Endothelial cell of hepatic sinusoid (primary cell): ENCODE data around the gene EIF4EBP3.

Experiments
- in situ Hi-C: cut with HindIII; loops from 2 replicates; pipeline ENCODE4 v1.10.0; 2017; ENCODE audit warnings: low sequenced_read_pairs

EIF4EBP3 gene

DNA sequence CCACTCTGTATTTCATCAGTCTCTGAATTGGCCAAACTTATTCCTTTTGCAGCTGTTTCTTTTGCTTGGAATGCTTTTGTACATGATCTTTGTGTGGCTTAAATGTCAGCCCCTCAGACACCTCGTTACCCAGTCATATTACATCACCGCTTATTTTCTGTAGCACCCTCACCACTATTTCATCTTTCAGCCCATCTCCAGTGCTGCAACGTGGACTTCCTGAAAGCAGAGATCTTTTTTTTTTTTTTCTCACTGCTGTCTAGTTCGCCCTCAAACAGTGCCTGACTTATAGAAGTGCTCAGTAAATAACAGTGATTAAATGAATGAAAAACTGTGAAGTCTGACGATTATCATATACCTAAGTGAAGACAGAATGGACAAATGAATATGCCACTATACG lies 9.0 kb downstream of the EIF4EBP3 start:
- in situ Hi-C loops = no loop called here

DNA sequence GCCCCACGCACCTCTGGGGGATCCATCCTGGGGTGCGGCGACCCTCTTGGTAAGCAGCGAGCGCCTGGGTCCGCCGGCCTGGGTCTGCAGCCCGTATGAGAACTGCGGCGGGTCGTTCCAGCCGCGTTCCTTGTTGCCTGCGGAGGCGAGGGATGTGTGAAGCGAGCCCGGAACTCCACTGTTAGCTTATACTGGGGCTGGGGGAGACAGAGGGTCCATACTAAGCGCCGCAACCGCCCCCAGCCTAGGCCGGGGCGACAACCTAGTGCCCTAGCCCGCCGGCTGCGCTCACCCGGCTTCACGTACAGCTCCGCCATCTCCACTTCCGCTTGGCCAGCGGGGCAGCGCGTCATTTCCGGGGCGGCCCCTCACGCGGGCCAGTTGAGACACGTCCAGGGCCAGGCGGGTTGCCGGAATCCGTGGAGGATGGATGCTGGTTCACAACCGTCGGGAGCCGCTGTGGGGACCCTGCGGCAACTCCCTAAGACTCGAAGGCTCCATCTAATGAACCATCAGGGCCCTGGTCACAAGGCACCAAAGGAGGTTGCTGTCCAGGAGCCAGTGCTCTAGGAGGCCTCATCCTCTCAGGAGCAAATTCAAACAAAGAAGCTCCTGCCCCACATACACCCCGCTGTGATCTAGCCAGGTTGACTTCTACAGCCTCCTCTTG lies 9.8 kb downstream of the EIF4EBP3 start, which contains the start of gene SRA1:
Gene SRA1, minus strand, starts transcription at position 338 of the 670 bp plus-strand sequence. Its CDS starts 21 bp downstream, at position 317.
- in situ Hi-C loops = no loop called here

DNA sequence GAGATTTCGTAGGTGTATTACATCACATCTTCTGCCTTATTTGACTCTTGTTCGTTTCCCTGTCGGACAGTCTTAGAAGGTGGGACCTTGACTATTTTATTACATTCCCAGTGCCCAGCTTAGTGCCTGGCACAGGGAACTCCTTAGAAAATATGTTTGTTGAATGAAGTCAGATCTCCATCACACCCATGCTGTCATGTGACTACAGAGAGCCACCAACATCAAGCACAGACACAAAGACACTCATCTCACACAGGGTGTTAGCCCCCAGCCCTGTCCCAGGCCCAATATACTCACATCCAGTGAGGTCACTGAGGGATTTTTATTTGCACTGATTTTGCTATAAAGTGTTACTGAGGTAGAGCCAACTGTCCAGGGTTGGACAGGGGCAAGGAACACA lies 10.5 kb downstream of the EIF4EBP3 start:
- in situ Hi-C loops = no loop called here

DNA sequence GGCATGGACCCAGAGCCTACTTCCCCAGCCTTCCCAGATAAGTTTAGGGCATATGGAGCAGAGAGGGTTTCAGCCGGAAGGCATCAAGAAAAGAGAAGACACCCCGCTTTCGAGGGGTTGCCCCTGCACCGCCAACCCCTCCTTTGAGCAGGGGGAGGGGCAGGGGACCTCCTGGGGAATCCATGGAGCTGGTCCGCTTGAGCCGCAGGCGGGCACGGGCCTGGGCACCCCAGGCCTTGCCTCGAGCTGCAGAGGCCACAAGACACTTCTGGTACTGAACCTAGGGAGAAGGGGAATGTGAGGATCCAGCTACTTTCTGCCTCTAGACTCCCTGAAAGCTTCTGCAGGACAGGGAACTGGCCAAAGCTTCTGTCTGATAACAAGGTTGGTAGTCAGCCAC lies 11.1 kb downstream of the EIF4EBP3 start:
- in situ Hi-C loops = no loop called here

DNA sequence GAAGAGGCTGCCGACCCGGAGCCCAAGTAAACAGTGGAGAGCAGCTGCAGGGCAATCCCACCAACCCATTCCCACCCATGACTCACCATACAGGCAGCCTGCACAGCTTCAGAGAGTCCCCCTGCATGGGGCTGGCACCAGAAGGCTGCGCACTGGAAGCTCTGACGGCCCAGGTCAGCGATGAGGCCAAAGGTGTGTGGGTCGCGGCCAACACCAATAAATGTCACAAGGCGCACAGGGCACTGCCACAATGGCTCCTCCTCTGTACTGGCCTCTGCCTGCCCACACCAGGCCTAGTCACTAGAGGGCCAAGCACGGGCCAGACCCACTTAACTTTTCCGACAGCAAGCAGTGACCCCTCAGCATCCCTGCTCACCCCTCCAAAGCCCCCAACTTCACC lies 12.8 kb downstream of the EIF4EBP3 start:
- in situ Hi-C loops = no loop called here

DNA sequence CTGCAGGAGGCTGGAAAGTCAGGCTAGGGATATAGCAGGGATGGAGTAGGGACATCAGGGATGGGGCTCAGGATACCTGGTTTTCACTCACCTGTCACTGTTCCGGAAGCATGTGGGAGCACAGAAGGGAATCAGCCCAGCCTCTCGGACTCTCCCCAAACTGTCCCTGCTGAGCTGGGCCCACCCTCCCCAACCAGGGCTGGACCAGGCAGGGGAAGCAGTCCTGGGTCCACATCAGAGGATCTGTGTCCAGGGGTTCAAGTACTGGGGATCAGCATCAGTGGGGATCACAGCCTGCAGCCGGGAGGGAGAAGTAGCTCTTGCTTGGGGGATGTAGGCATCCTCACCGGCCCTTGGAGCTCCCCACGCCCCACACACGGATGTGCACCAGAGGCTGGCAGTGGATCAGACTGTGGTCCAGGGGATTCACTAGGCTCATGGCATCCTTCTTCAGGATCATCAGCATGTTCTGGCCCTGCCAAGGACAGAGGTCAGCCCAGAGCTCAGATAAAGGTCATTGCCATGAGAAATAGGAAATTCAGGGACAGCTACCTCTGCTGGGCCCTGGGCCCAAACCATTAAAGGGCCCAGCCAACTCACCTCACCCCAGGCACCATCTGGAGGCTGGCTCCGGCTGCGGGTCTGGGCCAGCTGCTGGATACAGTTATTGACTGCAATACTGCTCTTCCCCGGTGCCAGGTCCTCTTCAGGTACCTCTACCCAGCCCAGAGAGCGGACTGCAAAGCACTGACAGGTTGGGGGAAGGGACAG lies 14.5 kb downstream of the EIF4EBP3 start:
- in situ Hi-C loops = no loop called here

DNA sequence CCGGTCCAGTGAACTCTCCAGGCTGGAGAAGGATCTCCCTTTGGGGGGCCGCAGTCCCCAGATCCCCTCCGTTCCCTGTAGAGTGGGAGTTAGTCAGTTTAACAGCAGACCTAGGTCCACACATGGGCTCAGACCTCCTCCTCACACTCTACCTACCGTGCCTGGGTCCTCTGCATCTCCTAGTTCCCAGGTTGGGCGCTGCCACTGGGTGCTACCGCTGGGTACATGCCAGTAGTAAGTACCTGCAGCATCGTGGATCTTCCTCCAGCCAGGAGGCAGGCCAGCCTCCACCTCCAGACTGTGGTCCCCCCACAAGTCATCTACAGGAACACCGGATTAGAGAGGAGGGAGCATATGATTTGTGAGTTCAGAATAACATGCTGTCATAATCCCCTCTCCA lies 16.1 kb downstream of the EIF4EBP3 start:
- in situ Hi-C loops = no loop called here

DNA sequence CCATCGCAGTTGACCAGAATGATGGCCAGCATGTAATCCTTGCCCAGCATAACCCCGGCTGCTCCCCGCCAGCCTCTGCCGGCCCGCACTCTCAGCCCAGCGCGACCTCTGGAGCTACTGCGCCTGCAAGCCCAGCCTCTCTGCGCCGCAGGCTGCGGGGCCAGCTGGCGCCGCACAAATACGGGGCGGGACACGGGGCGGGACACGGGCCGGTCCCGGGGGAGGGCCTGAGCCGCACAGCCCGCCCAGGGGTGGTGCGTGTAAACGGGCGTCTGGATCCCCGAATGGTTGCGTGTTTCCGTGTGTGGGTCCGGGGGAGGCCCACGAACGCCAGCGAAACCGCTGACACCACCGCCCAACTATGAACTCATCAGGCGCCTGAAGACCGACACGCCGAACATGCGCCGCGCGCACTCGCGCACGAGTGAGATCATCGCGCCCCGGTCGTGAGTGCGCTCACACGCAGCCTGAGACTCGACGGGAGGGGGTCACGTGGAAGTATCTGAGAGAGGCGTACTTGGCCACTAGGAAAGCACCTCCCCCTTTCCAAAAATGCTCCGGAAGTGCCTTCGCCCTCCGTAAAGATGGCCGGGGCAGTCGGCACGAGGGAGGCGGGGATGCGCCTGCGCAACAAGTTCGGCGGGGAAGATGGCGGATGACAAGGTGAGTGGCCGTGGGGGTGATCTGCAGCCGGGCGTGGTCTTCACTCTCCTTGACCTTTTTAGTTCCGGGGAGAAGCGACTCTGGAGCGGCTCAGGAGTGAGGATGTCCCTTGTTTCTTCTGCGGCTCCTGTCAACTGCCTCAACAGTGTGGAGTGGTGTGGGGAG lies 16.9 kb downstream of the EIF4EBP3 start, which contains the start of the genes APBB3 and SLC35A4:
Gene APBB3, minus strand, starts transcription at position 403 of the 828 bp plus-strand sequence. Its CDS starts 353 bp downstream, at position 50.
Gene SLC35A4, plus strand, starts transcription at position 633 of the 828 bp plus-strand sequence. CDS start 2,342 bp downstream, outside the sequence.
- in situ Hi-C loops = loop anchor here (5.0 kb wide), 1 partner anchor 93 kb away; no protein-coding TSS in a partner anchor

DNA sequence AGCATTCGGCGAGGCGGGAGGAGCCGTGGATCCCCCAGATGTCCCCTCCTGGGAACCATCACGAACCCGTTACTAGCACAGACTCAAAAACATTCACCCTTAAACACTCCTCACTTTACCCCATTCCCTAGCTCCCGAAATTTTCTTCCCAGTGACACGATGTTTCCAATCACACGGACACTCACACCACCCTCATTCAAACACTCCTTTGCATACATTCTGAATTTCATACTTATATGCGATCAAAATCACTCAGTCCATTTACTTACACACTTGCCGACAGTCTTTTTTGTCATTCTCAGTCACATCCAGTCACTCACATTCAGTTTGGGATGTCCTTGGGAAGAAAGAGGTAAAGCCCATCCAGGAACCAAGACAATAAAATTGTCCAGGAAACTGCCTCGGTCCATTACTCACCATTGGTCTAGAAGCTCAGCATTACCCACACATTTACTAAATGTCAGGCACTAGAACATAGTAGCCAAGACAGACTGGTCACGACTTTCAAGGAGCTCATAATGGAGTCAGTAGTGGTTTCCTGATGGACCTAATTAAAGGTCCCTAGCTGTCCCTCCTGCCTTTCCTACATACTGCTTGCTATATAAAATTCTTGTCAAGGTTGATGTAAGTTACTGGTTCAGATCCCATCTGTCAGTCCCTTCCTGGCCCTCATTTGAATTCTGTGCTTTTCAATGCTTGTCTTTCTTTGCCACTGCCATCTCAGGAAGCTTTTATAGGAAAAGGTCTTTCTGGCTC lies 17.7 kb downstream of the EIF4EBP3 start:
- in situ Hi-C loops = loop anchor here (5.0 kb wide), 1 partner anchor 92 kb away; no protein-coding TSS in a partner anchor

DNA sequence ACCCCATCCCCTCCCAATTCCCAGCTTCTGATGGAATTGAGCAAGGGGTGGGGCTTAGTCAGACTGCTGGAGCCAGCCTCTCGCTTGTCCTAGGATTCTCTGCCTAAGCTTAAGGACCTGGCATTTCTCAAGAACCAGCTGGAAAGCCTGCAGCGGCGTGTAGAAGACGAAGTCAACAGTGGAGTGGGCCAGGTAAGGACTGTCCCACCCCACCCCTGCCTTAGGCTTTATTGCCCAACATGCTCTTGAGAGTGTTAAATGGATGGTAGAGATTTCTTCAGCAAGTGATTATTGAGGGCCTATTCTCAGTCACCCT lies 18.3 kb downstream of the EIF4EBP3 start:
- in situ Hi-C loops = loop anchor here (5.0 kb wide), 1 partner anchor 92 kb away; no protein-coding TSS in a partner anchor

DNA sequence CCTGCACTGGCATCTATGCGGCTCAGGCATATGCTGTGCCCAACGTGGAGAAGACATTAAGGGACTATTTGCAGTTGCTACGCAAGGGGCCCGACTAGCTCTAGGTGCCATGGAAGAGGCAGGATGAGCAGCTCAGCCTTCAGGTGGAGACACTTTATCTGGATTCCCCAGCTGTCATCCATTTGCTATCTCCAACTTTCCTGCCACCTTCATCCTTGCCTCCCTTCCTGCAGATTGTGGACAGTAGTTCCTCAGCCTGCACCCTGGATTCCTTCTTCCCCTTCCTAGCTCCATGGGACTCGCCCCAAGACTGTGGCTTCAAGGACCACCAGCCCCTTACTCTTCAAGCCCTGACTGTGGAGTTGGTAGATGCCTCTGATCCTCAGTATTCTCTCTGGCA lies 19.2 kb downstream of the EIF4EBP3 start:
- in situ Hi-C loops = loop anchor here (5.0 kb wide), 1 partner anchor 91 kb away; no protein-coding TSS in a partner anchor

DNA sequence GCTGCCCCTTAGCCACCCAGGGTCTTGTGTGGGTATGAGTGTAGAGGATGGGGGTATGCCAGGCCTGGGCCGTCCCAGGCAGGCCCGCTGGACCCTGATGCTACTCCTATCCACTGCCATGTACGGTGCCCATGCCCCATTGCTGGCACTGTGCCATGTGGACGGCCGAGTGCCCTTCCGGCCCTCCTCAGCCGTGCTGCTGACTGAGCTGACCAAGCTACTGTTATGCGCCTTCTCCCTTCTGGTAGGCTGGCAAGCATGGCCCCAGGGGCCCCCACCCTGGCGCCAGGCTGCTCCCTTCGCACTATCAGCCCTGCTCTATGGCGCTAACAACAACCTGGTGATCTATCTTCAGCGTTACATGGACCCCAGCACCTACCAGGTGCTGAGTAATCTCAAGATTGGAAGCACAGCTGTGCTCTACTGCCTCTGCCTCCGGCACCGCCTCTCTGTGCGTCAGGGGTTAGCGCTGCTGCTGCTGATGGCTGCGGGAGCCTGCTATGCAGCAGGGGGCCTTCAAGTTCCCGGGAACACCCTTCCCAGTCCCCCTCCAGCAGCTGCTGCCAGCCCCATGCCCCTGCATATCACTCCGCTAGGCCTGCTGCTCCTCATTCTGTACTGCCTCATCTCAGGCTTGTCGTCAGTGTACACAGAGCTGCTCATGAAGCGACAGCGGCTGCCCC lies 19.8 kb downstream of the EIF4EBP3 start:
- in situ Hi-C loops = loop anchor here (5.0 kb wide), 1 partner anchor 90 kb away; no protein-coding TSS in a partner anchor

DNA sequence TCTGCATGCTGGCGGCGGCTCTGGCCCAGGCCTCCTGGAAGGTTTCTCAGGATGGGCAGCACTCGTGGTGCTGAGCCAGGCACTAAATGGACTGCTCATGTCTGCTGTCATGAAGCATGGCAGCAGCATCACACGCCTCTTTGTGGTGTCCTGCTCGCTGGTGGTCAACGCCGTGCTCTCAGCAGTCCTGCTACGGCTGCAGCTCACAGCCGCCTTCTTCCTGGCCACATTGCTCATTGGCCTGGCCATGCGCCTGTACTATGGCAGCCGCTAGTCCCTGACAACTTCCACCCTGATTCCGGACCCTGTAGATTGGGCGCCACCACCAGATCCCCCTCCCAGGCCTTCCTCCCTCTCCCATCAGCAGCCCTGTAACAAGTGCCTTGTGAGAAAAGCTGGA lies 20.4 kb downstream of the EIF4EBP3 start:
- in situ Hi-C loops = loop anchor here (5.0 kb wide), 1 partner anchor 89 kb away; no protein-coding TSS in a partner anchor

DNA sequence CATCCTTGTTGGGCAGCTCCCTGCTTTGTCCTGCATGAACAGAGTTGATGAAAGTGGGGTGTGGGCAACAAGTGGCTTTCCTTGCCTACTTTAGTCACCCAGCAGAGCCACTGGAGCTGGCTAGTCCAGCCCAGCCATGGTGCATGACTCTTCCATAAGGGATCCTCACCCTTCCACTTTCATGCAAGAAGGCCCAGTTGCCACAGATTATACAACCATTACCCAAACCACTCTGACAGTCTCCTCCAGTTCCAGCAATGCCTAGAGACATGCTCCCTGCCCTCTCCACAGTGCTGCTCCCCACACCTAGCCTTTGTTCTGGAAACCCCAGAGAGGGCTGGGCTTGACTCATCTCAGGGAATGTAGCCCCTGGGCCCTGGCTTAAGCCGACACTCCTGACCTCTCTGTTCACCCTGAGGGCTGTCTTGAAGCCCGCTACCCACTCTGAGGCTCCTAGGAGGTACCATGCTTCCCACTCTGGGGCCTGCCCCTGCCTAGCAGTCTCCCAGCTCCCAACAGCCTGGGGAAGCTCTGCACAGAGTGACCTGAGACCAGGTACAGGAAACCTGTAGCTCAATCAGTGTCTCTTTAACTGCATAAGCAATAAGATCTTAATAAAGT lies 21.1 kb downstream of the EIF4EBP3 start:
- in situ Hi-C loops = loop anchor here (5.0 kb wide), 1 partner anchor 89 kb away; no protein-coding TSS in a partner anchor

DNA sequence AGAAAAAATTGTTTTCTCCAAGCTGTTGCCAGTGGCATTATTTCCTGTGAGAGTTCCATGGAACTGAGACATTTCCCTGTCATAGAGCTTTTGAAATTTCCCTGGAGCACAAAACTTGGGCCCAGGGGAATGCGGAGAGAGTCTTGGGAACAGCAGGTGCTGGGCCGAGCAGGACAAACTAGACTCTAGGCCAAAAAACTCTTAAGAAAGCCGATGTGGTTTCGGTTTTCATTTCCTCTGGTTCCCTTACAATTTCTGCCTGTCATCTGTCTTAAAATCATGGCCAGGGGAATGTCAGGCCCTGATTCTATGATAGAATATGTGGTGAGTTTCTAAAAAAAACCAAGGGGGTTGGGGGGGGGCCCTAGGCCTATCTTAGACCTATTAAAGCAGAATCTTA lies 21.7 kb downstream of the EIF4EBP3 start:
- in situ Hi-C loops = loop anchor here (5.0 kb wide), 1 partner anchor 88 kb away; no protein-coding TSS in a partner anchor

DNA sequence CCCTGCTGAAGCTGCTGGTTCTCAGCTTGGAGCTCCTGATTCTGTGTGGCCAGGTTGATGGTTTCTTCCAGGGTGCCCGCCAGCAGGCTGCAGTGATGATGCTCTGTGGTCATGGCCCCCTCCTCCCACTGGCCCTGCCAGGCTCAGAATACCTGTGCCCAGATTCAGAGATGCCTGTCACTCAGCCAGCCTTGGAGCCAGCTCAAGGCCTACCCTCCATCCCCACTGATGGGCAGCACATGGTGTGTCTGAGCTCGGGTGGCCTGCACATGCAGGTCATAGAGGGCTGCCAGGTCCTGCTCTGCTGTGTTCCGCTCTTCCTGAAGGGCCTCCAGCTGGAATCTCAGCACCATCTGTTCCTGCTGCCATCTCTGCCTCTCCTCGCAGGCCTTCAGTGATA lies 22.6 kb downstream of the EIF4EBP3 start:
- in situ Hi-C loops = no loop called here

DNA sequence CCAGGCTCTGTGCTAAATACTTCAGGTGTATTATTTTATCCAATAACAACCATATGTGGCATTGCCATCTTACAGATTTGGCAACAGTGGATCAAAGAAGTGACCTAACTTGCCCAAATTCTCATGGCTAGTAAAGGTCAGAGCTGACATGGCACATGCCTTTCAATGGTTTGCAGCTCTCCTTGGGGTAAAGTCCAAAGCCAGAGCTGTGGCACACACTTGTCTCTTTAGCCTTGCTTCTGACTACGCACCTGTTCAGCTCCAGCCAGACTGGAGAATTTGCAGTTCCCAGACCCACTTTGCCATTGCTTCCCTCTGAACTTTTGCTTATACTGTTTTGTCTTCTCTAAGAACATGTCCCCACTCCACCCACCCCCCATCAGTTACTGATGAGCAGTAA lies 23.0 kb downstream of the EIF4EBP3 start:
- in situ Hi-C loops = no loop called here

DNA sequence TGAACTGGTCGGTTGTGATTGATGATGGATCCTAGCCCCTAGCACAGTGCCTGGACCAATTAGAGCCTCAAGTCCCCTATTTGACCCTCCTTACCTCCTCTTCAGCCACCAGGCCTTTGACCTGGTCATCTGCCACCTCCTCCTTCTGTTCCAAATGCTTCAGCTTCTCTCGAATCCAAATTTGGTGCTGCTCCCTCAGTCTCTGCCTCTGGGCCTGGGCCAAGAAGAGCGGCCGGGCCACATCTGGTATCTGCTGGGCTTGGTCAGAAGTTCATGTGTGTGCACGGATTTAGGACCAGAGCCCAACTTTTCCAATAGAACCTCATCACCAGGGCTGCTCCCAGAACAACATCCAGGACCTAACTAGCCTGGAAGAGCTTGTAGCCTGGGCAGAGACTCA lies 23.6 kb downstream of the EIF4EBP3 start:
- in situ Hi-C loops = no loop called here

DNA sequence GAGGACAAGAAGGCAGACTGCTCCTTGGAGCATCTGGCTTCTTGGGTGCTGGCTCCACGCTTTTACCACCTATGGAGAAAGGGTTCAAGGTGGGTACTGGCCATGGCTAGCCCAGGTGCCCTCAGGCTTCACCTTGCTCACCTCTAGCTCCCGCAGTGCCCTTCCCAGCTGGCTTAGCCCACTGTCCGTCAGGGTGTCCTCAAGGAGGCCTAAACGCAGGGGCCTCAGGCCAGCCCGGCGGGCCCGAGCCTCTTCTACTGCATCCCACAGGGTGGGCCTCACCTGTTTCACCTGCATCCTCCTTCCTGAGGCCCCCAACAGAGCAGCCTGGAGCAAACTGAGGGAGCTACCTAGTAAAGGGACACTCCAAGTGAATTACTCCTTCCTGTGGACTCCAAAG lies 26.2 kb downstream of the EIF4EBP3 start:
- in situ Hi-C loops = no loop called here
